Measurements from ENCODE around the gene MYL7.

- no peak for TF ChIP-seq CTCF (conservative IDR thresholded peaks at IDR 0.05; ENCODE audit: low read length)
- no peak for TF ChIP-seq EZH2phosphoT487 (IDR thresholded peaks at IDR 0.05; ENCODE audit: borderline replicate concordance, low read depth, low read length)
Observed at GRCh38 chr7:44133295-44133694, 7.8 kb downstream of the MYL7 start.
